Sciatic nerve (tissue), 2 donors: ENCODE results near the gene SLC9A8. TPM values are rescaled to one million over a fixed set of nuclear protein-coding genes. Genes with fewer than 3 reads are reported as not detected.
A peak's percentile ranks its signal among the peaks of the same experiment; 100 is the strongest.
"Not testable (repeated sequence)": the region's sequence is repeated elsewhere in the genome, so short reads cannot be mapped to it uniquely, and the experiment has no call there.

Source experiments
- ATAC-seq: fragments of 200-7000 bp; cut with Tn5 transposase; one replicate; pipeline ENCODE4 v1.9.1; 2020; ENCODE audit warnings: mild to moderate bottlenecking, moderate library complexity
- DNase-seq: peaks from one replicate; pipeline ENCODE4 v3.0.0-alpha.2; 2020; ENCODE audit warnings: low spot score
- intact Hi-C: fragments of 100-400 bp; cut with DNase I; formaldehyde crosslinking; loops from one replicate; pipeline ENCODE4 v1.14.2; 2022
- total RNA-seq: library from RNA; stranded (reverse); fragmentation: NEBNext Ultra II Directional; extraction: Animal tissue kit (Norgen Biotek cat#: 25700); gene quantifications from one replicate; pipeline ENCODE4 v1.2.1, GENCODE V29; 2021
- donor health status: DM: no; HTN: no; CAD: no.
- donor health status: DM: no; HTN: no; CAD: no.

SLC9A8 gene
- total RNA-seq, 1 donor from 2014 or later, result 14.4 TPM

- DNase-seq (peak; percentile 76), ATAC-seq (peak; percentile 43)
- intact Hi-C loops, result no loop called here
These were observed 75.8 kb downstream of the SLC9A8 start for GRCh38 chr20:49888212-49889000.

- DNase-seq (peak; percentile 47), ATAC-seq (no peak)
- intact Hi-C loops, result no loop called here
These were observed 76.6 kb downstream of the SLC9A8 start for GRCh38 chr20:49889001-49889934.

GRCh38 chr20:49889935-49890333 is 77.3 kb downstream of the SLC9A8 start:
- DNase-seq (peak; percentile 58), ATAC-seq (no peak)
- intact Hi-C loops, result no loop called here

GRCh38 chr20:49890471-49891361 is 78.1 kb downstream of the SLC9A8 start:
- peak; percentile 42 for ATAC-seq
- intact Hi-C loops, result no loop called here
- peak; percentile 67 for DNase-seq

- no peak for ATAC-seq
- peak; percentile 54 for DNase-seq
- intact Hi-C loops, result no loop called here
These were observed 79.0 kb downstream of the SLC9A8 start for GRCh38 chr20:49891476-49892110.

GRCh38 chr20:49892260-49892659 is 79.6 kb downstream of the SLC9A8 start:
- peak; percentile 63 for DNase-seq
- no peak for ATAC-seq
- intact Hi-C loops, result no loop called here

GRCh38 chr20:49892817-49893216 is 80.2 kb downstream of the SLC9A8 start:
- no peak for ATAC-seq
- DNase-seq, result peak; percentile 57
- intact Hi-C loops, result no loop called here

- ATAC-seq, result no peak
- peak; percentile 42 for DNase-seq
- intact Hi-C loops, result no loop called here
These were observed 80.8 kb downstream of the SLC9A8 start for GRCh38 chr20:49893242-49894072.

GRCh38 chr20:49894073-49894470 is 81.4 kb downstream of the SLC9A8 start:
- DNase-seq (peak; percentile 42), ATAC-seq (no peak)
- intact Hi-C loops, result no loop called here

GRCh38 chr20:49895474-49896093 is 83.0 kb downstream of the SLC9A8 start:
- intact Hi-C loops, DNase-seq: not testable (repeated sequence)

GRCh38 chr20:49896204-49896603 is 83.6 kb downstream of the SLC9A8 start:
- ATAC-seq, result no peak
- intact Hi-C loops, result no loop called here
- DNase-seq, result no peak

More at GRCh38 chr20:49895474-49896093, 83.0 kb downstream of the SLC9A8 start:
- ATAC-seq, result not testable (repeated sequence)

- DNase-seq (no peak), ATAC-seq (no peak)
These were observed 87.1 kb downstream of the SLC9A8 start for GRCh38 chr20:49899541-49900383.

GRCh38 chr20:49901588-49901987 is 89.0 kb downstream of the SLC9A8 start:
- DNase-seq (peak; percentile 39), ATAC-seq (no peak)
- intact Hi-C loops, result no loop called here

More at GRCh38 chr20:49899541-49900383, 87.1 kb downstream of the SLC9A8 start:
- intact Hi-C loops, result no loop called here

GRCh38 chr20:49904440-49905214 is 92.0 kb downstream of the SLC9A8 start:
- intact Hi-C loops, result no loop called here
- peak; percentile 39 for DNase-seq
- ATAC-seq, result no peak

- DNase-seq (peak; percentile 52), ATAC-seq (no peak)
- intact Hi-C loops, result no loop called here
These were observed 92.9 kb downstream of the SLC9A8 start for GRCh38 chr20:49905415-49906091.
